H1 (cell line): ENCODE data around the gene MPIG6B. TPM values are rescaled to one million over a fixed set of nuclear protein-coding genes. Genes with fewer than 3 reads are reported as not detected.

Experiments used
- CTCF ChIA-PET: fragments of 300-600 bp; sonication (Branson Sonifier 250); formaldehyde crosslinking; loops from one replicate; lab custom pipeline; 2021; ENCODE audit not compliant: partially characterized antibody; lab: Charles Lee
- POLR2A ChIA-PET: fragments of 300-600 bp; sonication (Branson Sonifier 250); formaldehyde crosslinking; loops from one replicate; lab custom pipeline; 2021; ENCODE audit warnings: inconsistent platforms; ENCODE audit not compliant: partially characterized antibody; lab: Charles Lee
- DNase-seq, 2 experiments: peaks; one replicate each; pipeline versions ENCODE4 v3.0.0 to v3.0.0-alpha.2; 2010 to 2022; ENCODE audit warnings: low spot score in 2 of 2, low read depth in 1 of 2, mixed read lengths in 1 of 2
- FAIRE-seq: peaks from 2 replicates; lab custom pipeline; 2011; peaks lifted over from hg19 to GRCh38; lab: Jason Lieb, UNC
- H2AFZ ChIP-seq: 2 replicates; pipeline ENCODE4 v1.8.1; 2012; ENCODE audit warnings: low read length, inconsistent platforms
- H2AK5ac ChIP-seq: 2 replicates; pipeline ENCODE4 v1.6.1; 2013; ENCODE audit warnings: low read depth, low read length
- H2BK120ac ChIP-seq: replicated peaks from 2 replicates; pipeline ENCODE3; 2013; ENCODE audit warnings: low read depth, low read length, inconsistent platforms
- H2BK12ac ChIP-seq: 2 replicates; pipeline ENCODE4 v1.6.1; 2013; ENCODE audit warnings: low read depth, low read length
- H2BK15ac ChIP-seq: 2 replicates; pipeline ENCODE4 v1.6.1; 2013; ENCODE audit warnings: low read length
- H2BK20ac ChIP-seq: 2 replicates; pipeline ENCODE4 v1.6.1; 2013; ENCODE audit warnings: low read length
- H2BK5ac ChIP-seq: 2 replicates; pipeline ENCODE4 v1.6.1; 2013; ENCODE audit warnings: low read depth, low read length
- H3K14ac ChIP-seq: 2 replicates; pipeline ENCODE4 v1.6.1; 2013; ENCODE audit warnings: inconsistent platforms; ENCODE audit not compliant: insufficient read length
- H3K18ac ChIP-seq: 2 replicates; pipeline ENCODE4 v1.6.1; 2013; ENCODE audit warnings: low read length; ENCODE audit errors: extremely low read depth
- H3K23ac ChIP-seq: 2 replicates; pipeline ENCODE4 v1.6.1; 2013; ENCODE audit warnings: inconsistent platforms; ENCODE audit not compliant: insufficient read length
- H3K23me2 ChIP-seq: 2 replicates; pipeline ENCODE4 v1.6.1; 2013; ENCODE audit warnings: low read depth, low read length
- H3K27ac ChIP-seq: 2 replicates; pipeline ENCODE4 v1.6.1; 2011; ENCODE audit warnings: low read depth, low read length, inconsistent platforms
- H3K27me3 ChIP-seq, 4 experiments: replicated peaks in 1 of 4; 1 replicate in 1 of 4; 2 replicates in 3 of 4; pipeline versions ENCODE4 v1.6.1 to v1.8.1; 2011 to 2013; ENCODE audit warnings: low read length in 3 of 4, mild to moderate bottlenecking in 3 of 4, inconsistent platforms in 2 of 4, mixed read lengths in 2 of 4, moderate library complexity in 1 of 4; ENCODE audit not compliant: control insufficient read depth in 3 of 4, insufficient read depth in 3 of 4; ENCODE audit errors: extremely low read depth in 1 of 4
- H3K36me3 ChIP-seq, 4 experiments: 2 replicates each; pipeline versions ENCODE4 v1.6.1 to v1.8.1; 2011 to 2013; ENCODE audit warnings: mild to moderate bottlenecking in 4 of 4, low read length in 3 of 4, moderate library complexity in 2 of 4, control low read depth in 1 of 4, inconsistent platforms in 1 of 4; ENCODE audit not compliant: insufficient read depth in 4 of 4, control insufficient read depth in 2 of 4
- H3K4ac ChIP-seq: replicated peaks from 2 replicates; pipeline ENCODE3; 2013; ENCODE audit warnings: low read length, low read depth, mixed read lengths, inconsistent platforms; ENCODE audit not compliant: insufficient read length
- H3K4me1 ChIP-seq, 4 experiments: replicated peaks in 1 of 4; 1 replicate in 1 of 4; 2 replicates in 3 of 4; pipeline versions ENCODE4 v1.6.1 to v1.8.1; 2011 to 2013; ENCODE audit warnings: low read length in 3 of 4, inconsistent platforms in 2 of 4, mixed read lengths in 1 of 4; ENCODE audit not compliant: insufficient read depth in 4 of 4, control insufficient read depth in 3 of 4
- H3K4me2 ChIP-seq, 2 experiments: 2 replicates each; pipeline versions ENCODE4 v1.6.1 to v1.8.1; 2011 to 2013; ENCODE audit warnings: low read depth in 2 of 2, low read length in 2 of 2, control low read depth in 1 of 2, inconsistent platforms in 1 of 2, mild to moderate bottlenecking in 1 of 2; ENCODE audit not compliant: insufficient read depth in 1 of 2
- H3K4me3 ChIP-seq, 4 experiments: fragments of 200-600, 300-600 bp in 1 of 4; sonication (generic), shearing (Covaris generic), sonication (Bioruptor Twin) in 1 of 4; 2 replicates each; pipeline versions ENCODE4 v1.5.1 to v1.8.1; 2011 to 2016; ENCODE audit warnings: low read length in 4 of 4, low read depth in 3 of 4, control low read depth in 2 of 4, inconsistent platforms in 2 of 4, mild to moderate bottlenecking in 2 of 4, mixed read lengths in 1 of 4, moderate library complexity in 1 of 4; ENCODE audit not compliant: insufficient read depth in 2 of 4; ENCODE audit errors: extremely low read depth in 1 of 4
- H3K56ac ChIP-seq: replicated peaks from 2 replicates; pipeline ENCODE3; 2013; ENCODE audit warnings: low read depth, mild to moderate bottlenecking, mixed read lengths, low read length, inconsistent platforms; ENCODE audit not compliant: insufficient read length
- H3K79me1 ChIP-seq: 2 replicates; pipeline ENCODE4 v1.6.1; 2013; ENCODE audit warnings: low read depth, low read length, control low read depth
- H3K79me2 ChIP-seq, 2 experiments: 2 replicates each; pipeline versions ENCODE4 v1.6.1 to v1.8.1; 2012 to 2013; ENCODE audit warnings: low read length in 2 of 2, mild to moderate bottlenecking in 2 of 2, inconsistent platforms in 1 of 2; ENCODE audit not compliant: insufficient read depth in 2 of 2, control insufficient read depth in 1 of 2
- H3K9ac ChIP-seq, 4 experiments: replicated peaks in 1 of 4; 1 replicate in 1 of 4; 2 replicates in 3 of 4; pipeline versions ENCODE4 v1.6.1 to v1.8.1; 2011 to 2013; ENCODE audit warnings: low read depth in 3 of 4, low read length in 3 of 4, control low read depth in 2 of 4, mild to moderate bottlenecking in 2 of 4, moderate library complexity in 2 of 4, inconsistent platforms in 1 of 4; ENCODE audit errors: extremely low read depth in 1 of 4
- H3K9me3 ChIP-seq, 2 experiments: 2 replicates each; pipeline versions ENCODE4 v1.6.1 to v1.8.1; 2012 to 2013; ENCODE audit warnings: mild to moderate bottlenecking in 2 of 2, moderate library complexity in 2 of 2, control low read depth in 1 of 2, inconsistent platforms in 1 of 2, low read depth in 1 of 2, low read length in 1 of 2, mixed read lengths in 1 of 2; ENCODE audit not compliant: insufficient read depth in 2 of 2
- H4K20me1 ChIP-seq, 2 experiments: replicated peaks in 1 of 2; 2 replicates each; pipeline versions ENCODE3 to v1.8.1; 2011 to 2013; ENCODE audit warnings: inconsistent platforms in 2 of 2, low read length in 2 of 2, mild to moderate bottlenecking in 1 of 2; ENCODE audit not compliant: insufficient read depth in 2 of 2, control insufficient read depth in 1 of 2
- H4K5ac ChIP-seq: 2 replicates; pipeline ENCODE4 v1.6.1; 2013; ENCODE audit warnings: low read length, low read depth, mixed read lengths, inconsistent platforms; ENCODE audit not compliant: insufficient read length
- H4K8ac ChIP-seq: 2 replicates; pipeline ENCODE4 v1.8.0; 2013; ENCODE audit warnings: mild to moderate bottlenecking, moderate library complexity, low read length, inconsistent platforms; ENCODE audit not compliant: insufficient read depth; ENCODE audit errors: extremely low read depth
- H4K91ac ChIP-seq: replicated peaks from 2 replicates; pipeline ENCODE3; 2013; ENCODE audit warnings: low read length, mixed read lengths, inconsistent platforms; ENCODE audit not compliant: insufficient read length
- CBX5 ChIP-seq: fragments of 300-800, 300-1000 bp; sonication (generic); IDR thresholded peaks from 2 replicates; pipeline ENCODE4 v1.7.1; 2016; ENCODE audit warnings: antibody characterized with exemption, low read length, low read depth
- RAD21 ChIP-seq, 2 experiments: IDR thresholded peaks in 1 of 2; conservative IDR thresholded peaks in 1 of 2; 2 replicates each; pipeline ENCODE4 v1.6.1; 2011; ENCODE audit warnings: low read depth in 2 of 2, low read length in 2 of 2, improper control_type of control experiment in 1 of 2, inconsistent platforms in 1 of 2, mild to moderate bottlenecking in 1 of 2, moderate library complexity in 1 of 2
- SP4 ChIP-seq: IDR thresholded peaks from 2 replicates; pipeline ENCODE4 v1.6.1; 2012; ENCODE audit warnings: low read length, inconsistent platforms
- TAF1 ChIP-seq: IDR thresholded peaks from 2 replicates; pipeline ENCODE4 v1.6.1; 2011; ENCODE audit warnings: mild to moderate bottlenecking, low read depth, low read length
- WGBS, 2 experiments: shearing (Covaris generic) in 1 of 2; methylation state at CpG; one replicate each; pipeline versions ENCODE4 v1.1.6 to v1.1.7; 2013 to 2015; ENCODE audit warnings: low lambda C conversion rate in 2 of 2, mixed read lengths in 2 of 2, inconsistent platforms in 1 of 2, low coverage in 1 of 2, missing lambda C conversion rate in 1 of 2; ENCODE audit not compliant: insufficient replicate concordance in 2 of 2, insufficient coverage in 1 of 2, insufficient read length in 1 of 2; ENCODE audit errors: extremely low coverage in 1 of 2, missing lambda C conversion rate in 1 of 2; 5-methylcytosine and 5-hydroxymethylcytosine counted together
- polyA plus RNA-seq, 7 experiments: library from polyadenylated mRNA; depleted of rRNA in 3 of 7; stranded (reverse) in 5 of 7; unstranded in 2 of 7; fragments of >200 nt in 5 of 7; fragments of 200-250 nt in 2 of 7; gene quantifications; 1 replicate in 5 of 7; 2 replicates in 1 of 7; 4 replicates in 1 of 7; pipeline versions ENCODE4 v1.2.1 to v1.2.3, GENCODE V29; 2011 to 2013; ENCODE audit warnings: missing spikeins in 2 of 7, mixed read lengths in 2 of 7
- total RNA-seq: library from RNA; stranded (reverse); fragmentation: NEBNext Ultra II Directional; extraction: Animal tissue kit (Norgen Biotek cat#: 25700); gene quantifications from 2 replicates; pipeline ENCODE4 v1.2.1, GENCODE V29; 2021
- TF ChIP-seq, protein P1 (sequence below): IDR thresholded peaks from 2 replicates; pipeline ENCODE4 v1.6.1; 2012; ENCODE audit warnings: inconsistent platforms

The MPIG6B gene
- total and polyA plus RNA-seq, 2 of the 8 experiments (the other 6 are each of a cell fraction or from before 2014, with no cell fraction given) = 0.18 TPM; not detected in 1

DNA sequence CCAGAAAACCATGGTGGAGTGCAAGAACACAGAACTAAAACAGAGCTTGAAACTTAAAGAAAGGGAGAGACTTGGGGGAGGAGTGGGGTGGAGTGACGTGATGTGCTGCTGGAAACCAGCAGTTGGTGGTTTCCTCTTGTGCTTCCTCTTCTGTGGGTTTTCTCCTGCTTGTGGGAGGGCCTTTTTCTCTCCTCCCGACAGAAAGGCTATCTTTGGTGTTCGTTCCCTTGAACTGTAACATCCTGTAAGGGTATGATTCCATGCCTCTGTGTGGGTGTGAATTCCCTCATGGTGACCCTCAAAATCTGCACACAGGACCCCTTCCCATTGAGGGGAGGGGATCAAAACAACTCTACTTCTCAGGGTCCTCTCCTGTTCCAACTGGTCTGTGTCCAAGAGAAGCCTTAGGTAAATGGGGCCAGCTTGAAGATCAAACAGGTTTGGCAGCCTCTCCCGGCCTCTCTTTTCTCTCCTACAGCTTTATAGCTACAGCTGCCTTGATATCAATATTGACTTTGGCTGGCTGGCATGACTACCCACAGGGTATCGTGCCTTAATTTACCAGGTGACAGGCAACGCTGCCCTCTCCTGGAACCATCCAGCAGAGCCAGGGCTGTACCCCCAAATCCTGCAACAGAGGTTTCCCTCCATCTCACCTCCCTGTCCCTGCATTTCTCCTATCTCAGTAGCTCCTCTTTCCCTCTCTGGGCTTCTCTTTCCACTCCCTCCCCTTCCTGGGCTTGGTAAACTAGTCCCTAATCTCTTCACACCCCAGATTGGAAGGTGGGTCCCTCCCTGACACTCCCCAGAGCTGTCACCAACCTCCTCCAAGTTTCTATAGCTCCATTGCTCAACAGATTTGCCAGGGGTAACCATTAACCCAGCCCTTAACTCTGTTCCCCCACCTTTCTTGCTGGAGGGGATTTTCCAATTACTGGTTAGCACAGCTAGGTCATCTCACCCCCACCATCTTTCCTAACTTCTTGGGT is 15.1 kb downstream of the MPIG6B start:
- Histone ChIP-seq H3K27ac (0 out of 2 replicates have a peak overlapping the region, but pooled peaks have one; percentile 31), H4K8ac (no peak overlapping the region), H3K9me3 (no peaks in the 10 kb centered on the region; a peak in 1 of 4 replicates), H2BK12ac (peak overlapping the region; percentile 98; the same call in 1 of the 2 replicates), H2BK20ac (peak overlapping the region; percentile 90; the same call in 1 of the 2 replicates), H3K27me3 (no peaks in the 10 kb centered on the region), H3K56ac (peak overlapping the region; percentile 5), H3K4me2 (peak overlapping the region; percentile 52 to 99; a peak in 3 of 4 replicates), H2BK15ac (peak overlapping the region; percentile 93), H3K9ac (peak overlapping the region in 2 of 4 experiments; percentile 35 to 46; a peak in 1 of 7 replicates), H3K4me3 (peak overlapping the region in 1 of 4 experiments; percentile 82; a peak in 1 of 8 replicates), H3K14ac (no peak overlapping the region), H2BK120ac (peak overlapping the region; percentile 19), H3K36me3 (peaks cover 5 to 21% (median 8%) of the 10 kb centered on the region in 4 experiments; a peak in 7 of 8 replicates), H3K18ac (peak overlapping the region; percentile 55), H4K20me1 (peaks cover 4% of the 10 kb centered on the region in 2 experiments), H3K4me1 (peaks cover 23 to 29% (median 25%) of the 10 kb centered on the region in 4 experiments), H3K79me1 (peaks cover 8% of the 10 kb centered on the region; the same call in 1 of the 2 replicates), H3K23me2 (peaks cover 20% of the 10 kb centered on the region), H3K4ac (peak overlapping the region; percentile 28), H2AK5ac (0 out of 2 replicates have a peak overlapping the region, but pooled peaks have one; percentile 3), H3K79me2 (peaks cover 0 to 26% of the 10 kb centered on the region in 2 experiments; a peak in 2 of 4 replicates), H4K91ac (peak overlapping the region; percentile 67), H2BK5ac (peak overlapping the region; percentile 86; the same call in 1 of the 2 replicates), H4K5ac (no peak overlapping the region), H2AFZ (peak overlapping the region; percentile 86; the same call in 1 of the 2 replicates), H3K23ac (no peak overlapping the region)
- 56% methylated on average over 6 of the region's 6 CpGs; no CpG with 5 or more reads in 1 of the 2 experiments for WGBS, 2 experiments
- ChIA-PET POLR2A (interaction anchor here (0.6 to 8.7 kb wide), 24 partner anchors 8 to 390 kb away, joined by 3 to 73 read pairs (median 6); partner anchors contain the start of genes ABHD16A, ATF6B, BAG6 and DDAH2), CTCF (interaction anchor here (0.6 to 5.9 kb wide), 29 partner anchors 10 to 192 kb away, joined by 3 to 52 read pairs (median 4); partner anchors contain the start of genes APOM, ATP6V1G2, DDAH2 and HSPA1B)
- no peak for DNase-seq
- FAIRE-seq = no peak
- TF ChIP-seq, protein P1, sequence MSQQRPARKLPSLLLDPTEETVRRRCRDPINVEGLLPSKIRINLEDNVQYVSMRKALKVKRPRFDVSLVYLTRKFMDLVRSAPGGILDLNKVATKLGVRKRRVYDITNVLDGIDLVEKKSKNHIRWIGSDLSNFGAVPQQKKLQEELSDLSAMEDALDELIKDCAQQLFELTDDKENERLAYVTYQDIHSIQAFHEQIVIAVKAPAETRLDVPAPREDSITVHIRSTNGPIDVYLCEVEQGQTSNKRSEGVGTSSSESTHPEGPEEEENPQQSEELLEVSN = 0 out of 2 replicates have a peak, but pooled peaks have one; percentile 8
- peak; percentile 63 to 65 for TF ChIP-seq RAD21 (IDR thresholded peaks at IDR 0.05 in 1 of 2, conservative IDR thresholded peaks at IDR 0.05 in 1 of 2; ENCODE audit: low read depth in 2 of 2, low read length in 2 of 2)
- TF ChIP-seq CBX5 = no peak
- no peak for TF ChIP-seq TAF1
- TF ChIP-seq SP4 = no peak
